Neural cell (in vitro differentiated cells): ENCODE results near the gene RFC2.

Experiments used
- EP300 ChIP-seq: fragments of 450-650 bp; conservative IDR thresholded peaks from 2 replicates; pipeline ENCODE4 v1.6.1; 2014; ENCODE audit warnings: antibody characterized with exemption, mild to moderate bottlenecking, moderate library complexity; ENCODE audit not compliant: poor library complexity, severe bottlenecking
- POLR2AphosphoS5 ChIP-seq: IDR thresholded peaks from 2 replicates; pipeline ENCODE4 v1.6.1; 2012
- TF ChIP-seq, protein P1 (sequence below): fragments of 450-650 bp; IDR thresholded peaks from 2 replicates; pipeline ENCODE4 v1.5.1; 2014; ENCODE audit warnings: antibody characterized with exemption, mild to moderate bottlenecking, moderate library complexity; ENCODE audit not compliant: poor library complexity, severe bottlenecking

- no peak for TF ChIP-seq POLR2AphosphoS5
- TF ChIP-seq, protein P1, sequence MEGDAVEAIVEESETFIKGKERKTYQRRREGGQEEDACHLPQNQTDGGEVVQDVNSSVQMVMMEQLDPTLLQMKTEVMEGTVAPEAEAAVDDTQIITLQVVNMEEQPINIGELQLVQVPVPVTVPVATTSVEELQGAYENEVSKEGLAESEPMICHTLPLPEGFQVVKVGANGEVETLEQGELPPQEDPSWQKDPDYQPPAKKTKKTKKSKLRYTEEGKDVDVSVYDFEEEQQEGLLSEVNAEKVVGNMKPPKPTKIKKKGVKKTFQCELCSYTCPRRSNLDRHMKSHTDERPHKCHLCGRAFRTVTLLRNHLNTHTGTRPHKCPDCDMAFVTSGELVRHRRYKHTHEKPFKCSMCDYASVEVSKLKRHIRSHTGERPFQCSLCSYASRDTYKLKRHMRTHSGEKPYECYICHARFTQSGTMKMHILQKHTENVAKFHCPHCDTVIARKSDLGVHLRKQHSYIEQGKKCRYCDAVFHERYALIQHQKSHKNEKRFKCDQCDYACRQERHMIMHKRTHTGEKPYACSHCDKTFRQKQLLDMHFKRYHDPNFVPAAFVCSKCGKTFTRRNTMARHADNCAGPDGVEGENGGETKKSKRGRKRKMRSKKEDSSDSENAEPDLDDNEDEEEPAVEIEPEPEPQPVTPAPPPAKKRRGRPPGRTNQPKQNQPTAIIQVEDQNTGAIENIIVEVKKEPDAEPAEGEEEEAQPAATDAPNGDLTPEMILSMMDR, result no peak
- TF ChIP-seq EP300, result no peak
Observed at GRCh38 chr7:74297516-74298233, 43.5 kb upstream of the RFC2 start.
